Measurements from ENCODE around the gene MIS18BP1. TPM values are rescaled to one million over a fixed set of nuclear protein-coding genes. Genes with fewer than 3 reads are reported as not detected.
A peak's percentile ranks its signal among the peaks of the same experiment; 100 is the strongest.

The MIS18BP1 gene
- total RNA-seq, 1 donor from 2014 or later, result 9.8 TPM

DNA sequence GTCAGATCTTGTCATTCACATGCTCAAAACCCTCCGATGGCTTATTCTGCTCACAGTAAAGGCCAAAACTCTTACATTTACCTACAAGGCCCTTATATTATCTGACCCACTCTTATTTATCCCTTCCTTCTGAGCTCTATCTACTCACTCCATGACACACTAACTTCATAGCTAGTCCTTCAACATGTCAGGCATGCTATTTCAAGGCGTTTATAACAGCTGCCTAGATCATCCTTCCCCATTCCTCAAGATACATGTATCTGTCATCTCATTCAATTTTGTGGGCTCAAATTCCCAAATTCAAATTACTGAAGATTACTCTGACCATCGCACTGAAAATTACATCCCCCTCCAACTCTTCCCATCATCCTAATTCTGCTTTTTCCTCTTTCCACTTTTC lies 6.9 kb downstream of the MIS18BP1 start:
- H3K36me3 Mint-ChIP-seq (ENCODE audit: low read depth, unreplicated experiment), result no peaks in the 10 kb centered on the region
- peaks cover 9% of the 10 kb centered on the region for H3K4me1 ChIP-seq (ENCODE audit: insufficient read depth, low read length)
- TF ChIP-seq, protein P1, sequence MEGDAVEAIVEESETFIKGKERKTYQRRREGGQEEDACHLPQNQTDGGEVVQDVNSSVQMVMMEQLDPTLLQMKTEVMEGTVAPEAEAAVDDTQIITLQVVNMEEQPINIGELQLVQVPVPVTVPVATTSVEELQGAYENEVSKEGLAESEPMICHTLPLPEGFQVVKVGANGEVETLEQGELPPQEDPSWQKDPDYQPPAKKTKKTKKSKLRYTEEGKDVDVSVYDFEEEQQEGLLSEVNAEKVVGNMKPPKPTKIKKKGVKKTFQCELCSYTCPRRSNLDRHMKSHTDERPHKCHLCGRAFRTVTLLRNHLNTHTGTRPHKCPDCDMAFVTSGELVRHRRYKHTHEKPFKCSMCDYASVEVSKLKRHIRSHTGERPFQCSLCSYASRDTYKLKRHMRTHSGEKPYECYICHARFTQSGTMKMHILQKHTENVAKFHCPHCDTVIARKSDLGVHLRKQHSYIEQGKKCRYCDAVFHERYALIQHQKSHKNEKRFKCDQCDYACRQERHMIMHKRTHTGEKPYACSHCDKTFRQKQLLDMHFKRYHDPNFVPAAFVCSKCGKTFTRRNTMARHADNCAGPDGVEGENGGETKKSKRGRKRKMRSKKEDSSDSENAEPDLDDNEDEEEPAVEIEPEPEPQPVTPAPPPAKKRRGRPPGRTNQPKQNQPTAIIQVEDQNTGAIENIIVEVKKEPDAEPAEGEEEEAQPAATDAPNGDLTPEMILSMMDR (IDR thresholded peaks at IDR 0.05; ENCODE audit: insufficient read depth, low read depth, low read length), result no peak
- TF ChIP-seq EZH2 (IDR thresholded peaks at IDR 0.05; ENCODE audit: insufficient read depth, low read length), result no peak
- H3K4me3 ChIP-seq (ENCODE audit: insufficient read depth, low read depth, low read length), result no peak overlapping the region
- H3K4me2 ChIP-seq (ENCODE audit: low read length), result no peak overlapping the region
- peaks cover 3% of the 10 kb centered on the region for H4K20me1 ChIP-seq (ENCODE audit: insufficient read depth, low read length)
- H3K4me3 Mint-ChIP-seq (ENCODE audit: unreplicated experiment), result no peak overlapping the region
- H3K9ac ChIP-seq (ENCODE audit: low read length), result no peak overlapping the region
- H3K27ac Mint-ChIP-seq (ENCODE audit: unreplicated experiment), result no peak overlapping the region
- no peak overlapping the region for H2AFZ ChIP-seq (ENCODE audit: low read depth, low read length)
- FAIRE-seq, result no peak
- H3K36me3 ChIP-seq (ENCODE audit: insufficient read depth, low read length), result no peaks in the 10 kb centered on the region
- no peaks in the 10 kb centered on the region for H3K9me3 ChIP-seq (ENCODE audit: insufficient read depth, low read depth, low read length)
- no peak for DNase-seq (ENCODE audit: low read depth)
- H3K4me1 Mint-ChIP-seq (ENCODE audit: low read depth, unreplicated experiment), result peaks cover 7% of the 10 kb centered on the region
- H3K9me3 Mint-ChIP-seq (ENCODE audit: unreplicated experiment), result no peaks in the 10 kb centered on the region
- no peaks in the 10 kb centered on the region for H3K27me3 Mint-ChIP-seq (ENCODE audit: low read depth, unreplicated experiment)
- H3K27me3 ChIP-seq (ENCODE audit: insufficient read depth, low read length), result no peaks in the 10 kb centered on the region
- H3K27ac ChIP-seq (ENCODE audit: low read depth, low read length), result no peak overlapping the region
- peaks cover 99% of the 10 kb centered on the region for H3K79me2 ChIP-seq (ENCODE audit: insufficient read depth, low read length)

DNA sequence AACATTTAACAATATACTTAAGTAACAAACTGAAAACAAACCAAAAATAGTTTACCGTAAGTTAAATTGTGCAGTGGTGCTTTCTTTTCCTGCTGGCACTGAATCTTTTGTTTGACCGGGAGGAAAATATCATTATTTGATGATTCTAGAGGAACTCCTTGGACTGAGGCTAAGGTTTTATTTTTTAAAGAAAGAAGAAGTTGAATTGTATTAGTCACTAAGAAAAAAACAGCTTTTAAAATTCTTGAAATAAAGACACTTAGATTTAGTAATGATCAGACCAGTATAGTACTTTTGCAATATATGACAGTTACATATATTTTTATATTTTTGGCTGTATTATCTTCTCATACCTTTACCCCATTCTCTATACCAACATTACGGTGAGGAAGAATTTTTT lies 10.3 kb downstream of the MIS18BP1 start:
- Histone ChIP-seq H3K9me3 (ENCODE audit: insufficient read depth, low read depth, low read length) (no peaks in the 10 kb centered on the region), H3K4me1 (ENCODE audit: insufficient read depth, low read length) (no peaks in the 10 kb centered on the region), H3K27ac (ENCODE audit: low read depth, low read length) (no peak overlapping the region), H3K79me2 (ENCODE audit: insufficient read depth, low read length) (peaks cover 67% of the 10 kb centered on the region), H3K4me3 (ENCODE audit: insufficient read depth, low read depth, low read length) (no peak overlapping the region), H4K20me1 (ENCODE audit: insufficient read depth, low read length) (peaks cover 3% of the 10 kb centered on the region), H3K4me2 (ENCODE audit: low read length) (peak overlapping the region; percentile 33), H2AFZ (ENCODE audit: low read depth, low read length) (no peak overlapping the region), H3K36me3 (ENCODE audit: insufficient read depth, low read length) (no peaks in the 10 kb centered on the region), H3K27me3 (ENCODE audit: insufficient read depth, low read length) (no peaks in the 10 kb centered on the region), H3K9ac (ENCODE audit: low read length) (no peak overlapping the region)
- Mint-ChIP-seq H3K27ac (ENCODE audit: unreplicated experiment) (no peak overlapping the region), H3K36me3 (ENCODE audit: low read depth, unreplicated experiment) (no peaks in the 10 kb centered on the region), H3K4me3 (ENCODE audit: unreplicated experiment) (no peak overlapping the region), H3K4me1 (ENCODE audit: low read depth, unreplicated experiment) (no peaks in the 10 kb centered on the region), H3K9me3 (ENCODE audit: unreplicated experiment) (no peaks in the 10 kb centered on the region), H3K27me3 (ENCODE audit: low read depth, unreplicated experiment) (no peaks in the 10 kb centered on the region)
- TF ChIP-seq, protein P1 (IDR thresholded peaks at IDR 0.05; ENCODE audit: insufficient read depth, low read depth, low read length), result no peak
- no peak for TF ChIP-seq EZH2 (IDR thresholded peaks at IDR 0.05; ENCODE audit: insufficient read depth, low read length)
- no peak for FAIRE-seq
- DNase-seq (ENCODE audit: low read depth), result no peak

DNA sequence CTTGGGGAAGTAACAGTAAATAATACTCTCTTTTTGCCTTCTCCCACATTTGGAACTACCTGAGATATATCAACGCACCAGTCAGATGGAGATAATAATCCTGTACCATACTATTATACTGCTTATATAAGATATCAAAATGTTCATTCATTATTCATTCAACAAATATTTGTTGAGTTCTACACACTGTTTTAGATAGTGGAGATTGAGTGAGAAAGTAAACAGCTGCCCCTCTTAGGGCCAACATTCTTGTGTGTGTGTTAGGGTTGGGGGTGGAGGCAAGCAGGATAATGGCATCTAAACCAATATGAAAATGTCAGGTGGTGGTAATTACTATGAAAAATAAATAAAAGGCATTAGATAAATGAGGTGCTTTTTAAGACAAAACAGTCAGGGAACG lies 14.0 kb downstream of the MIS18BP1 start:
- Mint-ChIP-seq H3K36me3 (ENCODE audit: low read depth, unreplicated experiment) (no peaks in the 10 kb centered on the region), H3K9me3 (ENCODE audit: unreplicated experiment) (no peaks in the 10 kb centered on the region), H3K4me3 (ENCODE audit: unreplicated experiment) (no peak overlapping the region), H3K27me3 (ENCODE audit: low read depth, unreplicated experiment) (no peaks in the 10 kb centered on the region), H3K27ac (ENCODE audit: unreplicated experiment) (no peak overlapping the region), H3K4me1 (ENCODE audit: low read depth, unreplicated experiment) (no peaks in the 10 kb centered on the region)
- H2AFZ ChIP-seq (ENCODE audit: low read depth, low read length), result no peak overlapping the region
- no peaks in the 10 kb centered on the region for H3K9me3 ChIP-seq (ENCODE audit: insufficient read depth, low read depth, low read length)
- no peak overlapping the region for H3K4me3 ChIP-seq (ENCODE audit: insufficient read depth, low read depth, low read length)
- TF ChIP-seq EZH2 (IDR thresholded peaks at IDR 0.05; ENCODE audit: insufficient read depth, low read length), result no peak
- TF ChIP-seq, protein P1 (IDR thresholded peaks at IDR 0.05; ENCODE audit: insufficient read depth, low read depth, low read length), result no peak
- no peak overlapping the region for H3K27ac ChIP-seq (ENCODE audit: low read depth, low read length)
- no peaks in the 10 kb centered on the region for H4K20me1 ChIP-seq (ENCODE audit: insufficient read depth, low read length)
- peaks cover 36% of the 10 kb centered on the region for H3K79me2 ChIP-seq (ENCODE audit: insufficient read depth, low read length)
- no peak overlapping the region for H3K9ac ChIP-seq (ENCODE audit: low read length)
- H3K4me1 ChIP-seq (ENCODE audit: insufficient read depth, low read length), result no peaks in the 10 kb centered on the region
- no peak overlapping the region for H3K4me2 ChIP-seq (ENCODE audit: low read length)
- FAIRE-seq (no peak), DNase-seq (ENCODE audit: low read depth) (no peak)
- H3K36me3 ChIP-seq (ENCODE audit: insufficient read depth, low read length), result peaks cover 2% of the 10 kb centered on the region
- H3K27me3 ChIP-seq (ENCODE audit: insufficient read depth, low read length), result no peaks in the 10 kb centered on the region
